ENCODE measurements around the gene SHISA6.
"Not testable (repeated sequence)": the region's sequence is repeated elsewhere in the genome, so short reads cannot be mapped to it uniquely, and the experiment has no call there.

SHISA6 gene

GRCh38 chr17:11303773-11304394 is 62.9 kb downstream of the SHISA6 start:
- no peak for DNase-seq

- DNase-seq, result no peak
These were observed 63.6 kb downstream of the SHISA6 start for GRCh38 chr17:11304568-11304967.

- no peak for DNase-seq
These were observed 64.5 kb downstream of the SHISA6 start for GRCh38 chr17:11305524-11305923.

- DNase-seq, result no peak
These were observed 67.5 kb downstream of the SHISA6 start for GRCh38 chr17:11308531-11308930.

- no peak for DNase-seq
These were observed 68.0 kb downstream of the SHISA6 start for GRCh38 chr17:11309033-11309432.

DNA sequence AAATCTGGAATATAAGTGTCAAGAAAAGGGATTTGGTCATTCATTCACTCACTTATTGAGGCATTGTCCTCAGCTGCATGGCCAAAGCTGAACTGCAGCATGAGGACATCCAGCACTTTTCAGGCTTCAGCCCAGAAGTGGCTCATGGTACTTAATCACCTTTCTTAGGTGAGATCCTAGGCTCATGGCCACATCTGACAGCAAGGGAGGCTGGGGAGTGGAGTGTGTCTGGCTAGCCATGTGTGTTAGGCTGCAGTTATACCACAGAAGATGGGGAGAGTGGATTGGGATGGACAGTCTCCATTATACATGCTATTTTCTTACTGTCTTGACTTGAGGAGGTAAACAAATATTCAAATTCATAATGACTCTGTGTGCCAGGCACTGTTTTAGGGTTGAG is 68.8 kb downstream of the SHISA6 start:
- DNase-seq, result no peak

DNA sequence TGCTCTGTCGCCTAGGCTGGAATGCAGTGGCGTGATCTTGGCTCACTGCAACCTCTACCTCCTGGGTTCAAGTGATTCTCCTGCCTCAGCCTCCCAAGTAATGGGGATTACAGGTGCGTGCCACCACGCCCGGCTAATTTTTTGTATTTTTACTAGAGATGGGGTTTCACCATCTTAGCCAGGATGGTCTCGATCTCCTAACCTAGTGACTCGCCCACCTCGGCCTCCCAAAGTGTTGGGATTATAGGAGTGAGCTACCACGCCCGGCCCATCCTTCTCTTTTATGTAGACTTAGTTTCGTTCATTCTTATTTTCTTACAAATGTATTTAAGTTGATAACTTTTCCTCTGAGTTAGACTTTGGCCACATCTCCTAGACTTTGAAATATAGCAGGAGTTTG is 75.4 kb downstream of the SHISA6 start:
- not testable (repeated sequence) for DNase-seq

DNA sequence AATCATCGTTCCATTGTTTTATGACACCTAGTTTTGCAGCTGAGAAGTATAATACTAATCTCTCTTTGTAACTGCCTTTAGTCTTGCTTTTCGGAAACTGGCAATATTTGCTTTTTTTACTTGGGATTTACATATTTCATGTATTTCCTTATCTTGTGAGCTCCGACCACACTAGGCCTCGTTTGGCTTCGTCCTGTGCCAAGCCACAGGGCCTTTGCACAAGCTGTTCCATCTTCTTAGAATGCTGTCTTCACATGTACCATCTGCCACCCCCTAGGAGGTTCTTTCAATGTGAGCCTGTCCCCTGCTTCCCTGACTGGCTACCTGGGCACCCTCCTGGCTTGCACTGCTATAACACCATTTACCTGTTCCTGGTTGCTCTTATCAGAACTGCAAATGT is 77.2 kb downstream of the SHISA6 start:
- no peak for DNase-seq

- no peak for DNase-seq
These were observed 78.9 kb downstream of the SHISA6 start for GRCh38 chr17:11319894-11320293.

DNA sequence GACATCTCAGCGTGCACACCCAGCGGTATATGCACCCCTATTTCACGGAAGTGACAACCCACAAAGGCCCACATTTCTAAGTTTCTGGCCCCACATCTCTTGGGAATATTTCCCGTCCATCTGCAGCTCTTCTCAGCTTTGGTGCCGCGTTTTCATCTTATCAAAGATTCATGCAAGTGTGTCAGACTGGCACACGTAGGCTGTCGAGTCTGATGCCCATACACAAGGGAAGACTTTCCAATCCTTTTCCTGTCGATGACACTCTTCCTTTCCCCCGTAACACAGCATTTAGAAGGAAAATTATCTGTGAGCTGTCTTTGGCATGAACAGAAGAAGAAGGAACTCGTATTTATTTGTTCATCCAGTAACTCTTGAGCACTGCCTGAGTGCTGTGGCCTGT is 83.0 kb downstream of the SHISA6 start:
- no peak for DNase-seq

DNA sequence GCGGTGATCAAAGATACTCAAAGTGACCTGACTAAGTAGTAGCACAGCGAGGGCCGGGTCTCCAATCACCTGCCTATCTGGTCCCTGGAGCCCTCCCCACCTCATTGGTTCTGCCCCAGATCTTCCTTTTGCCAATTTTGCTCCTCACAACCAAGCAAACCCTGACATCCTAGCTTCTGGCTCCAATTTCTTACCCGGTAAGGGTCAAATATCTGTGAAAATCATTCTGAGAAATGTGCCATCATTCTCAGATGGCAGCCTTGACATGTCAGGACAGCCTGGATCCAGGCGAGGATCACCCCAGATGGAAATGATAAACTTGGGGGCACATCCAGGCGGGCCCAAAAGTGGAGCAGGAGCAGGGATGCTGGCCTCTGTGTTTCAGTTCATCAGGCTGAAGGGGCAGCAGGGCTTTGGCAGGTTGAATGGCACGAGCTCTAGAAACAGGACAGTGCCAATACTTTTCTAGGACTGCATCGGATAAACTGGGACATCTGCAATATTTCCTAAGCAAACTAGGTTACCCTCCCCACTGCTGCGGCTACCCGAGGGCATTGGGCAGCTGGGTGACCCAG is 83.9 kb downstream of the SHISA6 start:
- DNase-seq, result no peak

DNA sequence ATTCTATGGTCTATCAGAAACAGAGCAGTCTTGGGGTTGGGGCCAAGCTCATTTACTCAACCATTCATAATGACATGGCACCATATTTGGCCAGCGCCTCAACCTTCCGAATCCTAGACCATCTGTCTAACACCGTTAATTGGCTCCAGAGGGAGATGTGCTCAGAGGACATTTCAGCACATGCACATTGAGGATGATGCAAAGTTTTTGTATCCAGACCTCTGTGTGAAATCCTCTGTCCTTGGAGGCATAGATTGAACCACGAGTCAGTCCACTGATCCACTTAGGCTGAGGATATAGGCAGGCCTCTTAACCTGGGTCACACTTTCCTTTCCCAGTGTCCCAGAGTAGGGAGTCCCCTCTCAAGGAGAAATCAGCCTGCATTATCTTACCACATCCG is 85.5 kb downstream of the SHISA6 start:
- DNase-seq, result no peak

DNA sequence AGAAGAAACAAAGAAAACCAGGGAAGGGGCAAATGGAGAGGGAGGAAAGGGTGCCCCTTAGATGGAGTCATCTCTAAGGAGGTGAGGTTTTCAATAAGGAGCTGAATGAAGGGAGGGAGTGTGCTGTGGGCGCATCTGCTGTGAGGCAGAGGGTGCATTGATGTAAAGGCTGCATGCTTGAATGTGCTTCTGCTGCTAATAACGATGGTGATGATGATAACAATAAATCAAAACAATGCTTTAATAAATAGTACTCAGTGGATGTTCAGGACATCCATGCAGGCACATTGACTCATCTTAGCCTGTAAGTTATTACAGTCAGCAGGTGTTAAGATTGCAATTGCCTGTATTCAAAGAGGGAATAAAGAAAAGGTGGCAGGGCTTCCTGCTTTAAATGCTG is 87.8 kb downstream of the SHISA6 start:
- DNase-seq, result no peak

DNA sequence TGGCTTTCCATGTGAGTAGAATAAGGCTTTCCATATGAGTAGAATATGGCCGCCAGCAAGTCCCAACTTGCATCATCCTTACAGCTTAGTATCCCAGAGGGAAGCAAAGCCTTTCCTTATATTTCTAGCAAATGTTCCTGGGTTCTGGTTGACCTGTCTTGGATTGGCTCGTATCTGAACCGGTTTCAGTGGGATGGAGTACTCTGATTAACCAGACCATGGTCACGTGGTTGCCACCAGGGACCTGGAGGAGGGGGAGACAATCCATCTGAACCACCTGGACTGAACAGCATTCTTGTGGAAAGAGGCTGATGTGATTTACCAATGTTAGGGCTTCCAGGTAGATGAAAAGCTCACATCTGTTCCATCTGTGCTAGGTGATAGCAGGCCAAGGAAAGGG is 89.0 kb downstream of the SHISA6 start:
- no peak for DNase-seq

DNA sequence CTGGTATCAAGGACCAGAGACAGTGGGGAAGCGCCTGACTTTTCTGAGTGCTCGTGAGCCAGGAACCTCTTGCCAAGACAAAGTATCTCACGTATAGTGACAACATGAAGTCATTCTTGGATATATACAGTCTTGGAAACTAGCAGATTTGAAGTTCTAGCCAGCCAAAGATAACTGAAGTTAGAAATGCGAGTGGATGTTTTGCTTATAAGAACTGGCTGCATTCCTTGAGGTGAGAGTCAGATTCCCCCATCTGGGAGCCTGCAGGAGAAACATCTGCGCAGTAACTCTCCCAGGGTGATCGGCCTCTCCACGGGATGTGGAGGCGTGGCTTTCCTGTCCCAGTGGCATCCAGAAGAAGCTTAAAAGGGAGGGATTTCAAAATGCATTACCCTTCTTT is 89.8 kb downstream of the SHISA6 start:
- DNase-seq, result no peak

DNA sequence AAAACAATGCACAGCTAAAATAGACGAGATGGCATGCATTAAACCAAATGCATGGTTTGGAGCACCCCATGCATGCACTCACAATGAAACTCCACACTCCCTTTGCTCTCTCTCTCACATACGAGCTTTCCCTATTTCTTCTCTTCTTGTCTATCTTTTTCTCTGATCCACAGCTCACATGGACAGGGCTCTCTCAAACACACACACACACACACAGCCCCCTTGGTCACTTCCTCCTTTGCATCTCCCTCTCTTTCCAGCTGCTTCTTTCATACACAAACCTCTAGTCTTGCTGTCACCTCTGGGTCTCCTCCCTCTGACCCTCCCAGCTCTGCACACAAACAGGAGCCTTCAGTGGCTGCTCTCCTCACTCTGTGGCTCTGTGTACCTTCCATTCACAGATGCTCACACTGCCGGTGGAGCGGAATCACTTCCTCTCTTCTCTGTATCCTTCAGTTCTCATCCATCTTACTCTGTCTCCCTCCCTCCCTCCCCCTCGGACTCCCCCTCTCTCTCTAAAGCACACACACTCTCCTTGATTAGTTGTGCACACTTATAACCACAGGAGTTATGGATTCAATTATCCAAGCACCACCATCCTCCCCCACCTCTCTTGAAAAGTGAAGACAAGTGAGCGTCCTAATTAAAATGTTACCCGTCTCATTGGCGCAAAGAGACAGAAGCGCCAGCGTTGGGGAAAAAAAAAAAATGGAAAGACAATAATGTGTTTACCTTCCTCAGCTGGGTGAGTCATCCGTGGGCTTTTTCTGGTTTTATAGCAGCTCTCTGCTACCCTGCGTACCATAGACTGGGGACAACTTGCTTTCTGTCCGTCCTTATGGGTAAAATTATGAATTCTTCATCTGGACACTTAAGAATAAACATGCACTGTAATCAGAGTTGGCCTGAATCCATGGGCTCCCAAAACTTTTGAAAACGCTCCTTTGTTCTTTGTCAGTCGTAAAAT is 90.8 kb downstream of the SHISA6 start:
- DNase-seq, result no peak

DNA sequence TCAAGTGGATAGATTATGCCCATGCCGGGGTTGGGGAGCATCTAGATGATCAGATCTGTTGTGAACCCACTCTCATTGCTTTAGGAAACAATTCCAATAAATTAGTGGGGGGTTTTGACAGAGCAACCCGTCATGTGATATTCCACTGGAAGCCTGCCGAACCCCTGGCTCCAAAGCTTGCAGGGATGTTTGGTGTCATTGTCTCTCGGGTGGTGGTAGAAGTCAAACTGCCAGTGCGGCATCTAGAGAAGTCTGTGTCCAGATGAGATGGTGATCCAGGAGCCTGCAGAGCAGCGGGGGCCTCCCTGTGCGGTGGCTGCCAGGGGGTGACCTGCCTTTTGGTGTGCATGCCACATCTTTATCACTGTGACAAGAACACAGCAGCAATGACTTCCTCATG is 91.7 kb downstream of the SHISA6 start:
- no peak for DNase-seq

DNA sequence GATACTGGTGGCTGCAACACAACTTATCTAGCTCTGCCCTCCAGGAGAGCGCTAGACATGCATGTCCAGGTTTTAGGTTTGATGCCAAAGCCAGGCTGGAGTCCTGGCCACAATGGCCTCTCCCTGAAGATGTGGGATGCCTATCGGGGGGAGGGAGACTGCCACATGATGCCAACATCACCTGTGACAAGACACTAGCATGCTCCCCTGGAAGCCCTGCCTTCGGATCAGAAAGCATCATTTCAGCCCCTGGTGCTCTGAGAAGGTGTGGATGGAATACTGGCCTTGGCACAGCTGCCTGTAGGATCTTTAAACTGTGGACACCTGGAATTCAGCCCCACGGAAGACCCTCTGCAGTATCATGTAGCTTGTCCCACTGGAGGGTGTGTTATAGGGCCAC is 93.5 kb downstream of the SHISA6 start:
- no peak for DNase-seq

GRCh38 chr17:11336290-11336689 is 95.3 kb downstream of the SHISA6 start:
- no peak for DNase-seq

- no peak for DNase-seq
These were observed 99.8 kb downstream of the SHISA6 start for GRCh38 chr17:11340803-11341202.

- no peak for DNase-seq
These were observed 101.1 kb downstream of the SHISA6 start for GRCh38 chr17:11342138-11342537.

DNA sequence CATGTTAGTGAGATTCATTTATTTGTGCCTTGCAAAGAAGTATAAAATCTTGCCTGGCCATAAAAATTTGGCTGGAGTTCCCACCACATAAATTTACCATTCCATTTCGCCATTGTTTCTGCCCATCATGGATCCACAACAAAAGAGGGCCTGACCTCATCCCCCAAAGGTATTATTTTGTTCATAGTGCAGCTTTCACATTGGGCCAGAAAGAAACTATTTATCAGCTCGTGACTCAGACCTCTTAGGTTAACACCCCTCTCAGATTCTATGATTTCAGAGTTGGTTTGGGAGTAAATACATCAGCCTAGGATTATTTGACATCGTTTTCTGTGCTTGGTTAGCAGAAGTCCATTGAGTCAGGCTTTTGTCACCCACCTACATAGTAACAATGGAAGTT is 108.1 kb downstream of the SHISA6 start:
- no peak for DNase-seq

- no peak for DNase-seq
These were observed 110.5 kb downstream of the SHISA6 start for GRCh38 chr17:11351479-11351878.

DNA sequence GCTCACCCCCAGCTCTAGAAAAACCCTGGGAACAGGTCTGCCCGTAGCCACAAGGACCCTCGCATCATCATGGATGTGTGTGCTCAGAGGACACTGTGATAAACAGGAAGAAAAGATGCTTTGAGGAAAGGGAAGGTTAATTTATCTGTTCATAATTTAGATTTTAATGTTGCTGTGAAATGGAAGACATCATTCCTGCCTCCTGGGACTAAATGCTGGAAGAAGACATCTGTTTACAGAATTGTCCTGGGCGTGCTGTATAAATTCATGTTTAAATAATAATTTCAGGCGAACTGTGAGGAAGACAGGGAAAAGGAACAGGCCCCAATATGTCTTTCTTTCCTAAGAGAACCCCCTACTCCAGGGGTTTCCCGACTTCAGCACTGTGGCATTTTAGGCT is 112.6 kb downstream of the SHISA6 start:
- no peak for DNase-seq
